GM18868 (cell line): Measurements from ENCODE around the gene GRAMD2B.
"Not testable (repeated sequence)": the region's sequence is repeated elsewhere in the genome, so short reads cannot be mapped to it uniquely, and the experiment has no call there.

Source experiments
- ATAC-seq: cut with Tn5 transposase; IDR thresholded peaks from one replicate; pipeline ENCODE4 v1.9.1; 2021; ENCODE audit warnings: mild to moderate bottlenecking, moderate library complexity; ENCODE audit not compliant: unreplicated experiment

GRAMD2B gene

GRCh38 chr5:126422994-126423788, at the start of gene GRAMD2B:
GRAMD2B (plus strand) TSS chr5:126423409; CDS start chr5:126423607, 198 bp downstream.
- ATAC-seq, result peak; percentile 87

- ATAC-seq, result no peak
Observed at GRCh38 chr5:126374109-126374416, 49.1 kb upstream of the GRAMD2B start.

GRCh38 chr5:126376443-126376842, 46.8 kb upstream of the GRAMD2B start:
- ATAC-seq, result no peak

- no peak for ATAC-seq
Observed at GRCh38 chr5:126377424-126377823, 45.8 kb upstream of the GRAMD2B start.

- not testable (repeated sequence) for ATAC-seq
Observed at GRCh38 chr5:126380316-126380715, 42.9 kb upstream of the GRAMD2B start.

- ATAC-seq, result no peak
Observed at GRCh38 chr5:126383246-126383645, 40.0 kb upstream of the GRAMD2B start.

- ATAC-seq, result no peak
Observed at GRCh38 chr5:126383776-126384175, 39.4 kb upstream of the GRAMD2B start.

- ATAC-seq, result no peak
Observed at GRCh38 chr5:126384985-126385384, 38.2 kb upstream of the GRAMD2B start.

- no peak for ATAC-seq
Observed at GRCh38 chr5:126385524-126386502, 37.4 kb upstream of the GRAMD2B start.

- no peak for ATAC-seq
Observed at GRCh38 chr5:126389179-126389578, 34.0 kb upstream of the GRAMD2B start.

GRCh38 chr5:126390051-126390450, 33.2 kb upstream of the GRAMD2B start:
- ATAC-seq, result no peak

GRCh38 chr5:126391386-126391785, 31.8 kb upstream of the GRAMD2B start:
- ATAC-seq, result no peak

GRCh38 chr5:126394211-126394788, 28.9 kb upstream of the GRAMD2B start:
- ATAC-seq, result no peak

- ATAC-seq, result no peak
Observed at GRCh38 chr5:126395198-126395597, 28.0 kb upstream of the GRAMD2B start.

- ATAC-seq, result no peak
Observed at GRCh38 chr5:126395605-126396004, 27.6 kb upstream of the GRAMD2B start.

GRCh38 chr5:126396721-126397120, 26.5 kb upstream of the GRAMD2B start:
- ATAC-seq, result peak; percentile 55

GRCh38 chr5:126398791-126399190, 24.4 kb upstream of the GRAMD2B start:
- ATAC-seq, result no peak

- ATAC-seq, result no peak
Observed at GRCh38 chr5:126400621-126401251, 22.5 kb upstream of the GRAMD2B start.

GRCh38 chr5:126402621-126403555, 20.3 kb upstream of the GRAMD2B start:
- no peak for ATAC-seq

GRCh38 chr5:126403876-126404275, 19.3 kb upstream of the GRAMD2B start:
- ATAC-seq, result no peak
